Brain microvascular endothelial cell (primary cell): ENCODE results near the gene BDH1.

ENCODE experiments used
- DNase-seq: peaks from one replicate; pipeline ENCODE4 v3.0.0-alpha.2; 2020
- H3K27ac ChIP-seq: fragments of 250-450 bp; sonication (Bioruptor Pico); 2 replicates; pipeline ENCODE4 v1.5.1; 2020; ENCODE audit warnings: mild to moderate bottlenecking, moderate library complexity
- H3K27me3 ChIP-seq: fragments of 250-450 bp; sonication (Bioruptor Pico); replicated peaks from 2 replicates; pipeline ENCODE4 v1.5.1; 2020; ENCODE audit warnings: mild to moderate bottlenecking
- H3K36me3 ChIP-seq: fragments of 250-450 bp; sonication (Bioruptor Pico); replicated peaks from 2 replicates; pipeline ENCODE4 v1.5.1; 2020; ENCODE audit warnings: mild to moderate bottlenecking
- H3K4me3 ChIP-seq: 2 replicates; pipeline ENCODE4 v1.5.1; 2011; ENCODE audit warnings: low read depth, mild to moderate bottlenecking, control low read depth, low read length, moderate library complexity
- in situ Hi-C: cut with HindIII; loops from 2 replicates; pipeline ENCODE4 v1.10.0; 2017; ENCODE audit warnings: low sequenced_read_pairs, low pct_ligation_motif_present
- TF ChIP-seq, protein P1 (sequence below): IDR thresholded peaks from 2 replicates; pipeline ENCODE4 v1.5.1; 2011; ENCODE audit warnings: low read depth, mild to moderate bottlenecking, moderate library complexity, low read length, control low read depth, inconsistent platforms; ENCODE audit errors: missing control alignments

BDH1 gene

DNA sequence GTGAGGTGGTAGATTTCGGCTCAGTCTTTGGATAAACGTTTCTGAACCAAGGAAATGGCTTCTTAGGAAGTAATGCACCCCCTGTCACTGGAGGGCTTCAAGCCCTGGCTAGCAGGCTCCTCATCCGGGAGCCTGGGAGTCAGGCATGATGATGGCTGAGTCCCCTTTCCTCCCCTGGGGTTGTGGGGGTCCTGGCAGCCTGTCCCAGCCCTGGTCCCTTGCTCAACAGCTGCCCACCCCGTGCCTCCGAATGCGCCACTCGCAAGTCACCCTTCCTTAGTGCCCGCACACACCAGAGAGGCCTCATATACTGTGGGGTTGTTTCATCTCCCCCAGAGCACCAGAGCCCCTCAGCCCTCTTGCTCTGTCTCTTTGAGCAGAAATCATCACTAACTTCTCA, 48.2 kb downstream of the BDH1 start:
- TF ChIP-seq, protein P1, sequence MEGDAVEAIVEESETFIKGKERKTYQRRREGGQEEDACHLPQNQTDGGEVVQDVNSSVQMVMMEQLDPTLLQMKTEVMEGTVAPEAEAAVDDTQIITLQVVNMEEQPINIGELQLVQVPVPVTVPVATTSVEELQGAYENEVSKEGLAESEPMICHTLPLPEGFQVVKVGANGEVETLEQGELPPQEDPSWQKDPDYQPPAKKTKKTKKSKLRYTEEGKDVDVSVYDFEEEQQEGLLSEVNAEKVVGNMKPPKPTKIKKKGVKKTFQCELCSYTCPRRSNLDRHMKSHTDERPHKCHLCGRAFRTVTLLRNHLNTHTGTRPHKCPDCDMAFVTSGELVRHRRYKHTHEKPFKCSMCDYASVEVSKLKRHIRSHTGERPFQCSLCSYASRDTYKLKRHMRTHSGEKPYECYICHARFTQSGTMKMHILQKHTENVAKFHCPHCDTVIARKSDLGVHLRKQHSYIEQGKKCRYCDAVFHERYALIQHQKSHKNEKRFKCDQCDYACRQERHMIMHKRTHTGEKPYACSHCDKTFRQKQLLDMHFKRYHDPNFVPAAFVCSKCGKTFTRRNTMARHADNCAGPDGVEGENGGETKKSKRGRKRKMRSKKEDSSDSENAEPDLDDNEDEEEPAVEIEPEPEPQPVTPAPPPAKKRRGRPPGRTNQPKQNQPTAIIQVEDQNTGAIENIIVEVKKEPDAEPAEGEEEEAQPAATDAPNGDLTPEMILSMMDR = no peak
- H3K4me3 ChIP-seq = no peak overlapping the region
- no peaks in the 10 kb centered on the region for H3K36me3 ChIP-seq
- no peaks in the 10 kb centered on the region for H3K27me3 ChIP-seq
- no peak overlapping the region for H3K27ac ChIP-seq
- in situ Hi-C loops = loop anchor here (25.0 kb wide), 1 partner anchor 220 kb away; the partner anchor contains the start of gene DLG1
- no peak for DNase-seq

DNA sequence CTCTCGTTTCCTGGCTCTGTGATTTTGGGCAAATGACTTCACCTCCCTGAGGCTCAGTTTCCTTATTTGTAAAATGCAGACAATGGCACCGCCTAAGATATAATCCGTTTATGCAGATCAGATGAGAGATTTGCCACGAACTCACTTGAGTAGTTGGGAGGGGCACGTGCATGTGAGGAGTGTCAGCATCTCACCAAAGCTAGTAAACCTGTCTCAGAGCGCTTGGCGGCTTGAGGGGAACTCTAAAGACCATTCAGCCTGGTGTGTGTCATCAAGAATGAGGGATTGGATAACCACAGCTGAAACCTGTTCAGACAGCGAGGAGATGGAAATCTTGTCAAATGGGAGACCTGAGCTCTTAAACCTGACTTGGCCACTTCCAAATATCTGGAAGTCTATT, 48.7 kb downstream of the BDH1 start:
- in situ Hi-C loops = loop anchor here (25.0 kb wide), 1 partner anchor 220 kb away; the partner anchor contains the start of gene DLG1
- Histone ChIP-seq H3K27ac (no peak overlapping the region), H3K36me3 (no peaks in the 10 kb centered on the region), H3K27me3 (no peaks in the 10 kb centered on the region), H3K4me3 (no peak overlapping the region)
- DNase-seq = no peak
- TF ChIP-seq, protein P1 = no peak

DNA sequence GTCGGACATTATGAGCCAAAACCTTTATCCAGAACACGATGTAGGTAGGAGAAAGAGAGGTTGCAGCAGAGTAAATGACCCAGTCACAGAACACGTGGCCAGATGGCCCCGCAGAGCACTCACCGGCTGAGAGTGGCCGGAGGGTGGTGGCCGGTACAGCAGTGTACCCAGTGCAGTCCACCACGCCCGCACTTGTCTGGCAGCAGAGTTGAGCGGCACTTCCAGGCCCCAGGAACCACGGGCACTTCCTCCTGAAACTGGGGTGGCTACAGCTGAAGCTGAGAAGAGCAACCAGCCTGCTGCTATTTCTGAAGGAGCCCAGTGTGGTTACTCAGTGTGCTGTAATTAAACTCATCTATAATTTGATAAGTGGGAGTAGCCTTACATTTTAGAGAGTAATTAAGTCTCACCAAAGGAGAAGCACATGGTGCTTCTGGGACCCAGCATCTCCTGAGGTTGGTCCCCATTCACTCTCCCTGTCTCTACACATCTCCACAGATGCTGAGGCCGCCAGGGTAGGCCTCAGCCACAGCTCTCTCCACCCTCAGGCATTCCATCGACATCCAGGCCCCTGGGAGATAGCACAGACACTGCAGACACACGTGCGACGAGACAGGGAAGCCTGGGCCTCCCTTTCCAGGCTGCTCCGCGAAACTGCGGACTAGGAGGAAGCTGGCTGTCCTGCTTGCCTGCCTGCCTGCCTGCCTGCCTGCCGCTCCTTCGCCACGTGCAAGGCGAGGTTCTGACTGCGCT, 49.8 kb downstream of the BDH1 start:
- Histone ChIP-seq H3K36me3 (no peaks in the 10 kb centered on the region), H3K4me3 (no peak overlapping the region), H3K27me3 (no peaks in the 10 kb centered on the region), H3K27ac (no peak overlapping the region)
- no peak for DNase-seq
- TF ChIP-seq, protein P1 = no peak
- in situ Hi-C loops = loop anchor here (25.0 kb wide), 1 partner anchor 219 kb away; the partner anchor contains the start of gene DLG1

DNA sequence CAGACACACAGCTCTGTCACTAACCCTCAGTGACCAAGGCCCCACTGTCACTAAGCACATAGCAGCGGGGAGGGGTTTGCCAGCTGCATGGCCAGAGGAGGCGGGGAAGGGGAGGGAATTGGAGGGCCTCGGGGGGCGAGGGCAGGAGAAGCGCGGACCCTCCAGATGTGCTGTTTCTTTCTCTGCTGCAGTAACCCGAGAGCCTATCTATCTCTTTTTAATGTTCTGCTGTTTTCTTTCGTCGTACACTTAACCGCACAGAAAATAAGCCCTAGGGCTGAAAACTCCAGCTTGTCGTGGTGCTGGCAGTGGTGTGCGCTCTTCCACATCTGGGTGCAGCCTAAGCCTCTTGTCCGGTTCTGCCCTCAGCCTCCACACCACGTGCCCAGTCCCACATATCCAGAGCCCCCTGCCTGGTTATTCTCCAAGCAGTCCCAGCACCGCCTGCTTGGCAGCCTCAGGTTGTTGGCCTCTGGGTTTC, 51.1 kb downstream of the BDH1 start:
- Histone ChIP-seq H3K36me3 (no peaks in the 10 kb centered on the region), H3K4me3 (no peak overlapping the region), H3K27me3 (no peaks in the 10 kb centered on the region), H3K27ac (no peak overlapping the region)
- DNase-seq = no peak
- TF ChIP-seq, protein P1 = no peak
- in situ Hi-C loops = loop anchor here (25.0 kb wide), 1 partner anchor 217 kb away; the partner anchor contains the start of gene DLG1

DNA sequence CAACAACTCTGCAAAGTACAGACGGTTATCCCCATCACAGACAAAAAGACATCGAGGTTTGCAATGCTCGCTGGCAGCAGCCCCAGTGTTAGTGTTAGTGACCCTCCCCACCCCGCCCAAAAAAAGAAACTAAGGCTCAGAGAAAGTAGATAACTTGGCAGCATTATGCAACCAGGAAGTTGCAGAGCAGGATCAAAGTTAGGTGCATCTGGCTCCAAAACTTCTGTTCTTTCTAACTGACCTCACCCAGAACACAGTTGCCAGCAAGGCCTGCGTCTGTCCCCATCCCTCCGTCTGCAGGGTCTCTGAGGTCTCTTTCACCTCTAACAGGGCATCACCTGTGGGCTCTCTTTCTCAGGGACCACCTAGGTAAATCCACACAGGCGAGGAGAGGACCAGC, 51.5 kb downstream of the BDH1 start:
- DNase-seq = no peak
- no peaks in the 10 kb centered on the region for H3K27me3 ChIP-seq
- no peak overlapping the region for H3K4me3 ChIP-seq
- H3K36me3 ChIP-seq = no peaks in the 10 kb centered on the region
- no peak overlapping the region for H3K27ac ChIP-seq
- TF ChIP-seq, protein P1 = no peak
- in situ Hi-C loops = loop anchor here (25.0 kb wide), 1 partner anchor 217 kb away; the partner anchor contains the start of gene DLG1

DNA sequence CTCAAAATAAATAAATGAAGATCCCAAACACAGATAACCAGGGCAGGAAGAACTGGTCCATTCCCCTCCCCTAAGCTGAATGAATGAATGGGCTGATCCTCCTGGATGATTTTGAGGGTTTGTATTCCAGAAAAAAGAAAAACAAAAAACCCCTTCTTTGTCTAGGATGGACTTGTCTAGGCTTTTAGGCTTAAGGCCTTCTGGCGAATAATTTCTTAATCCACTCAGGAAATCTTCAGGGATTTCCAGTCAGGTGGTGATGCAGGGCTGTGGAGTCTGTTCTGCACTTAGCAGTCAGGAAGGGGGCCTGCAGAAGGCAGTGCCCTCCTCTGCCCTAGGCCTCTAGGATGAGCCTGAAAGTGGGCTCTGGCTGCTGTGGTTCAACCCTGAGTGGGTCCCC, 52.1 kb downstream of the BDH1 start:
- Histone ChIP-seq H3K27ac (no peak overlapping the region), H3K4me3 (no peak overlapping the region), H3K27me3 (no peaks in the 10 kb centered on the region), H3K36me3 (no peaks in the 10 kb centered on the region)
- in situ Hi-C loops = loop anchor here (25.0 kb wide), 1 partner anchor 216 kb away; the partner anchor contains the start of gene DLG1
- DNase-seq = no peak
- TF ChIP-seq, protein P1 = no peak
